Lower leg skin (tissue), 3 donors: Measurements from ENCODE around the gene CHL1.

Source experiments
- CTCF ChIP-seq, 3 donors: fragments of 450-650 bp; IDR thresholded peaks; one replicate each; pipeline ENCODE4 v1.5.1; 2016; ENCODE audit warnings: antibody characterized with exemption in 3 of 3, mild to moderate bottlenecking in 3 of 3, moderate library complexity in 2 of 3
- POLR2A ChIP-seq, 2 donors: fragments of 450-650 bp; IDR thresholded peaks; one replicate each; pipeline ENCODE4 v1.6.1; 2016 to 2017; ENCODE audit warnings: antibody characterized with exemption in 2 of 2, mild to moderate bottlenecking in 1 of 2, moderate library complexity in 1 of 2

GRCh38 chr3:200758-201325 lies 4.3 kb downstream of the CHL1 start:
- TF ChIP-seq POLR2A (IDR thresholded peaks at IDR 0.05): no peak
- no peak for TF ChIP-seq CTCF (IDR thresholded peaks at IDR 0.05)
